A549 treated with DMSO at 1 μM for 4 hours (cell line): ENCODE data around the gene MRPS31. TPM values are rescaled to one million over a fixed set of nuclear protein-coding genes. Genes with fewer than 3 reads are reported as not detected.

Experiments used
- total RNA-seq: library from RNA; stranded (reverse); fragments of 200-300 nt; extraction: Qiagen RNA extraction; gene quantifications from 5 replicates; pipeline ENCODE4 v1.2.3, GENCODE V29; 2022; ENCODE audit warnings: low read depth

The MRPS31 gene
- 11.5 to 16.6 TPM (median 14.6 TPM) in 5 replicates for total RNA-seq

GRCh38 chr13:40770934-40771618 lies at the start of gene MRPS31:
TSS of gene MRPS31 (minus strand) at chr13:40771190. CDS start at chr13:40771136, 54 bp downstream.

GRCh38 chr13:40789275-40790153 lies 18.5 kb upstream of the MRPS31 start, which contains the start of gene SLC25A15:
TSS of gene SLC25A15 (plus strand) at chr13:40789611. CDS start at chr13:40793227, 3,616 bp downstream.

Other genes with a start within 250 kb of the MRPS31 start
- gene FOXO1, start 104.5 kb downstream of the MRPS31 start, total RNA-seq, result 2.7 to 4.4 TPM (median 3.6 TPM) in 5 replicates
- gene SLC25A15, start 18.4 kb upstream of the MRPS31 start, total RNA-seq, result 16.6 to 20.7 TPM (median 18.6 TPM) in 5 replicates
- 24.1 to 32.3 TPM (median 28.4 TPM) in 5 replicates for gene ELF1, start 248.1 kb upstream of the MRPS31 start, total RNA-seq